Neural cell (in vitro differentiated cells): Measurements from ENCODE around the gene PITPNB. TPM values are rescaled to one million over a fixed set of nuclear protein-coding genes. Genes with fewer than 3 reads are reported as not detected.

Experiments used
- H2AFZ ChIP-seq: fragments of 200-600, 300-800 bp; sonication (generic), shearing (Covaris generic); 2 replicates; pipeline ENCODE4 v1.6.0; 2014; ENCODE audit warnings: low read depth, mild to moderate bottlenecking, antibody characterized with exemption, low read length, moderate library complexity
- H3F3A ChIP-seq: fragments of 200-600 bp; shearing (Covaris generic); 2 replicates; pipeline ENCODE4 v1.6.1; 2016; ENCODE audit warnings: mild to moderate bottlenecking, moderate library complexity, mixed read lengths, antibody characterized with exemption, low read length; ENCODE audit not compliant: insufficient read depth, poor library complexity, severe bottlenecking
- H3K27ac ChIP-seq: fragments of 200-600, 300-800 bp; sonication (generic), shearing (Covaris generic); 2 replicates; pipeline ENCODE4 v1.5.1; 2014; ENCODE audit warnings: mild to moderate bottlenecking, low read length, moderate library complexity
- H3K27me3 ChIP-seq: fragments of 300-800, 200-600 bp; sonication (generic), shearing (Covaris generic); 2 replicates; pipeline ENCODE4 v1.6.0; 2014; ENCODE audit warnings: mild to moderate bottlenecking, low read depth, low read length, moderate library complexity; ENCODE audit not compliant: insufficient read depth
- H3K36me3 ChIP-seq: fragments of 300-800, 200-600 bp; sonication (generic), shearing (Covaris generic); 2 replicates; pipeline ENCODE4 v1.5.1; 2014; ENCODE audit warnings: mild to moderate bottlenecking, antibody characterized with exemption, low read length, moderate library complexity; ENCODE audit not compliant: insufficient read depth
- H3K4me2 ChIP-seq: fragments of 300-800, 200-600 bp; sonication (generic), shearing (Covaris generic); 2 replicates; pipeline ENCODE4 v1.6.0; 2014; ENCODE audit warnings: mild to moderate bottlenecking, low read length
- H3K4me3 ChIP-seq: fragments of 300-800, 200-600 bp; sonication (generic), shearing (Covaris generic); 2 replicates; pipeline ENCODE4 v1.5.1; 2014; ENCODE audit warnings: mild to moderate bottlenecking, low read length, moderate library complexity
- H3K79me2 ChIP-seq: fragments of 200-600 bp; shearing (Covaris generic); replicated peaks from 2 replicates; pipeline ENCODE4 v1.6.0; 2014; ENCODE audit warnings: mild to moderate bottlenecking, low read length, moderate library complexity; ENCODE audit not compliant: insufficient read depth
- H3K9ac ChIP-seq: fragments of 300-800, 200-600 bp; sonication (generic), shearing (Covaris generic); 2 replicates; pipeline ENCODE4 v1.6.1; 2016; ENCODE audit warnings: mild to moderate bottlenecking, low read length, mixed read lengths
- H3K9me2 ChIP-seq: fragments of 200-600 bp; shearing (Covaris generic); 2 replicates; pipeline ENCODE4 v1.6.1; 2016; ENCODE audit warnings: mild to moderate bottlenecking, low read length, mixed read lengths; ENCODE audit not compliant: insufficient read depth
- H3K9me3 ChIP-seq: fragments of 200-600, 300-800 bp; sonication (generic), shearing (Covaris generic); 2 replicates; pipeline ENCODE4 v1.6.1; 2016; ENCODE audit warnings: mild to moderate bottlenecking, mixed run types, low read length, moderate library complexity, mixed read lengths
- H4K20me1 ChIP-seq: fragments of 200-600 bp; shearing (Covaris generic); 2 replicates; pipeline ENCODE4 v1.6.1; 2016; ENCODE audit warnings: mild to moderate bottlenecking, mixed run types; ENCODE audit not compliant: insufficient read depth
- EP300 ChIP-seq: fragments of 450-650 bp; conservative IDR thresholded peaks from 2 replicates; pipeline ENCODE4 v1.6.1; 2014; ENCODE audit warnings: antibody characterized with exemption, mild to moderate bottlenecking, moderate library complexity; ENCODE audit not compliant: poor library complexity, severe bottlenecking
- EZH2 ChIP-seq: fragments of 200-600, 300-800 bp; shearing (Covaris generic), sonication (generic); IDR thresholded peaks from 2 replicates; pipeline ENCODE4 v1.6.1; 2014; ENCODE audit warnings: antibody characterized with exemption, low read length, borderline replicate concordance, mild to moderate bottlenecking; ENCODE audit not compliant: insufficient read depth, poor library complexity, severe bottlenecking
- MXI1 ChIP-seq: fragments of 450-650 bp; conservative IDR thresholded peaks from 2 replicates; pipeline ENCODE4 v1.6.1; 2014; ENCODE audit warnings: antibody characterized with exemption, mild to moderate bottlenecking; ENCODE audit not compliant: poor library complexity, severe bottlenecking
- POLR2AphosphoS5 ChIP-seq: IDR thresholded peaks from 2 replicates; pipeline ENCODE4 v1.6.1; 2012
- RAD21 ChIP-seq: fragments of 450-650 bp; conservative IDR thresholded peaks from 2 replicates; pipeline ENCODE4 v1.6.1; 2014; ENCODE audit warnings: antibody characterized with exemption, mild to moderate bottlenecking, moderate library complexity
- REST ChIP-seq: IDR thresholded peaks from 2 replicates; pipeline ENCODE4 v1.6.1; 2012; ENCODE audit warnings: borderline replicate concordance
- SMC3 ChIP-seq: fragments of 450-650 bp; conservative IDR thresholded peaks from 2 replicates; pipeline ENCODE4 v1.6.1; 2014; ENCODE audit warnings: antibody characterized with exemption, mild to moderate bottlenecking, moderate library complexity; ENCODE audit not compliant: poor library complexity
- TAF1 ChIP-seq: IDR thresholded peaks from 2 replicates; pipeline ENCODE4 v1.6.1; 2012; ENCODE audit warnings: low read depth
- polyA plus RNA-seq: library from polyadenylated mRNA; depleted of rRNA; stranded (reverse); fragments of >200 nt; gene quantifications from 2 replicates; pipeline ENCODE4 v1.2.3, GENCODE V29; 2014
- TF ChIP-seq, protein P1 (sequence below): fragments of 450-650 bp; IDR thresholded peaks from 2 replicates; pipeline ENCODE4 v1.5.1; 2014; ENCODE audit warnings: antibody characterized with exemption, mild to moderate bottlenecking, moderate library complexity; ENCODE audit not compliant: poor library complexity, severe bottlenecking

The PITPNB gene
- polyA plus RNA-seq, 1 donor from 2014 or later: 44.8 TPM

- H3F3A ChIP-seq: no peaks in the 10 kb centered on the region
- H3K9me3 ChIP-seq: no peaks in the 10 kb centered on the region
- no peaks in the 10 kb centered on the region for H4K20me1 ChIP-seq
- no peak overlapping the region for H3K4me2 ChIP-seq
- H3K4me3 ChIP-seq: no peak overlapping the region
- H3K27ac ChIP-seq: no peak overlapping the region
- H3K27me3 ChIP-seq: no peaks in the 10 kb centered on the region
- no peak overlapping the region for H3K9ac ChIP-seq
- H3K79me2 ChIP-seq: no peaks in the 10 kb centered on the region
- no peak for TF ChIP-seq POLR2AphosphoS5
- TF ChIP-seq REST: no peak
- TF ChIP-seq RAD21: no peak
- TF ChIP-seq SMC3: no peak
- TF ChIP-seq EP300: no peak
- TF ChIP-seq, protein P1, sequence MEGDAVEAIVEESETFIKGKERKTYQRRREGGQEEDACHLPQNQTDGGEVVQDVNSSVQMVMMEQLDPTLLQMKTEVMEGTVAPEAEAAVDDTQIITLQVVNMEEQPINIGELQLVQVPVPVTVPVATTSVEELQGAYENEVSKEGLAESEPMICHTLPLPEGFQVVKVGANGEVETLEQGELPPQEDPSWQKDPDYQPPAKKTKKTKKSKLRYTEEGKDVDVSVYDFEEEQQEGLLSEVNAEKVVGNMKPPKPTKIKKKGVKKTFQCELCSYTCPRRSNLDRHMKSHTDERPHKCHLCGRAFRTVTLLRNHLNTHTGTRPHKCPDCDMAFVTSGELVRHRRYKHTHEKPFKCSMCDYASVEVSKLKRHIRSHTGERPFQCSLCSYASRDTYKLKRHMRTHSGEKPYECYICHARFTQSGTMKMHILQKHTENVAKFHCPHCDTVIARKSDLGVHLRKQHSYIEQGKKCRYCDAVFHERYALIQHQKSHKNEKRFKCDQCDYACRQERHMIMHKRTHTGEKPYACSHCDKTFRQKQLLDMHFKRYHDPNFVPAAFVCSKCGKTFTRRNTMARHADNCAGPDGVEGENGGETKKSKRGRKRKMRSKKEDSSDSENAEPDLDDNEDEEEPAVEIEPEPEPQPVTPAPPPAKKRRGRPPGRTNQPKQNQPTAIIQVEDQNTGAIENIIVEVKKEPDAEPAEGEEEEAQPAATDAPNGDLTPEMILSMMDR: no peak
- TF ChIP-seq EZH2: no peak
- no peak for TF ChIP-seq MXI1
- TF ChIP-seq TAF1: no peak
- H3K36me3 ChIP-seq: no peaks in the 10 kb centered on the region
- H3K9me2 ChIP-seq: no peaks in the 10 kb centered on the region
- no peak overlapping the region for H2AFZ ChIP-seq
These were observed 32.3 kb downstream of the PITPNB start for GRCh38 chr22:27886843-27887151.

GRCh38 chr22:27885977-27886842 lies 32.8 kb downstream of the PITPNB start:
- H4K20me1 ChIP-seq: no peaks in the 10 kb centered on the region
- H3K27me3 ChIP-seq: no peaks in the 10 kb centered on the region
- H2AFZ ChIP-seq: no peak overlapping the region
- H3K4me3 ChIP-seq: no peak overlapping the region
- no peaks in the 10 kb centered on the region for H3F3A ChIP-seq
- H3K4me2 ChIP-seq: no peak overlapping the region
- H3K36me3 ChIP-seq: no peaks in the 10 kb centered on the region
- H3K27ac ChIP-seq: no peak overlapping the region
- no peaks in the 10 kb centered on the region for H3K9me2 ChIP-seq
- H3K9me3 ChIP-seq: no peaks in the 10 kb centered on the region
- TF ChIP-seq, protein P1: peak; percentile 78
- no peak for TF ChIP-seq TAF1
- TF ChIP-seq EP300: no peak
- peak; percentile 86 for TF ChIP-seq SMC3
- TF ChIP-seq EZH2: no peak
- peak; percentile 66 for TF ChIP-seq RAD21
- no peak for TF ChIP-seq REST
- no peak for TF ChIP-seq POLR2AphosphoS5
- no peak overlapping the region for H3K9ac ChIP-seq
- H3K79me2 ChIP-seq: no peaks in the 10 kb centered on the region
